ENCODE measurements around the gene EXO1.
"Not testable (repeated sequence)": the region's sequence is repeated elsewhere in the genome, so short reads cannot be mapped to it uniquely, and the experiment has no call there.

EXO1 gene

GRCh38 chr1:241822846-241823245 lies 25.2 kb upstream of the EXO1 start:
- DNase-seq (ENCODE audit: low read depth), result no peak

GRCh38 chr1:241823925-241824324 lies 24.1 kb upstream of the EXO1 start:
- DNase-seq (ENCODE audit: low read depth), result no peak
- H3K4me3 ChIP-seq (ENCODE audit: low read depth, low read length), result no peak overlapping the region
- TF ChIP-seq CTCF (IDR thresholded peaks at IDR 0.05; ENCODE audit: insufficient read depth, low read depth, low read length, missing control alignments), result no peak

More at GRCh38 chr1:241822846-241823245, 25.2 kb upstream of the EXO1 start:
- H3K4me3 ChIP-seq (ENCODE audit: low read depth, low read length), result no peak overlapping the region
- TF ChIP-seq CTCF (IDR thresholded peaks at IDR 0.05; ENCODE audit: insufficient read depth, low read depth, low read length, missing control alignments), result no peak

GRCh38 chr1:241825581-241825980 lies 22.4 kb upstream of the EXO1 start:
- TF ChIP-seq CTCF (IDR thresholded peaks at IDR 0.05; ENCODE audit: insufficient read depth, low read depth, low read length, missing control alignments), result no peak
- H3K4me3 ChIP-seq (ENCODE audit: low read depth, low read length), result no peak overlapping the region
- DNase-seq (ENCODE audit: low read depth), result no peak

GRCh38 chr1:241826613-241827012 lies 21.4 kb upstream of the EXO1 start:
- not testable (repeated sequence) for DNase-seq (ENCODE audit: low read depth); H3K4me3 ChIP-seq (ENCODE audit: low read depth, low read length)

GRCh38 chr1:241827264-241827663 lies 20.7 kb upstream of the EXO1 start:
- DNase-seq (ENCODE audit: low read depth), result no peak
- TF ChIP-seq CTCF (IDR thresholded peaks at IDR 0.05; ENCODE audit: insufficient read depth, low read depth, low read length, missing control alignments), result no peak
- no peak overlapping the region for H3K4me3 ChIP-seq (ENCODE audit: low read depth, low read length)

- TF ChIP-seq CTCF (IDR thresholded peaks at IDR 0.05; ENCODE audit: insufficient read depth, low read depth, low read length, missing control alignments), result no peak
- H3K4me3 ChIP-seq (ENCODE audit: low read depth, low read length), result no peak overlapping the region
- DNase-seq (ENCODE audit: low read depth), result no peak
Measured at GRCh38 chr1:241828463-241829021, 19.5 kb upstream of the EXO1 start.

- DNase-seq (ENCODE audit: low read depth), result no peak
- no peak overlapping the region for H3K4me3 ChIP-seq (ENCODE audit: low read depth, low read length)
- no peak for TF ChIP-seq CTCF (IDR thresholded peaks at IDR 0.05; ENCODE audit: insufficient read depth, low read depth, low read length, missing control alignments)
Measured at GRCh38 chr1:241829468-241829867, 18.5 kb upstream of the EXO1 start.

Data from GM12865 (cell line).